GM23338 (cell line): ENCODE results near the gene PLA2R1. TPM values are rescaled to one million over a fixed set of nuclear protein-coding genes. Genes with fewer than 3 reads are reported as not detected.

Experiments
- ATAC-seq: fragments of 200-7000 bp; cut with Tn5 transposase; 3 replicates; pipeline ENCODE4 v1.9.1; 2020
- DNase-seq: peaks from one replicate; pipeline ENCODE4 v3.0.0-alpha.2; 2015; ENCODE audit warnings: low spot score
- H2AFZ ChIP-seq: fragments of 200-600 bp; sonication (generic); 2 replicates; pipeline ENCODE4 v1.8.0; 2016; ENCODE audit warnings: antibody characterized with exemption, mild to moderate bottlenecking, moderate library complexity
- H3F3A ChIP-seq: fragments of 200-600 bp; sonication (generic); replicated peaks from 2 replicates; pipeline ENCODE4 v1.8.0; 2017; ENCODE audit warnings: antibody characterized with exemption, mixed run types, low read depth
- H3K27ac ChIP-seq: fragments of 200-600 bp; sonication (generic); 2 replicates; pipeline ENCODE4 v1.6.1; 2016; ENCODE audit warnings: low read depth
- H3K27me3 ChIP-seq: fragments of 200-600 bp; sonication (generic); 2 replicates; pipeline ENCODE4 v1.8.0; 2016; ENCODE audit warnings: mild to moderate bottlenecking, mixed run types, moderate library complexity; ENCODE audit not compliant: insufficient read depth
- H3K36me3 ChIP-seq: fragments of 200-600 bp; sonication (generic); 2 replicates; pipeline ENCODE4 v1.8.0; 2016; ENCODE audit warnings: mild to moderate bottlenecking; ENCODE audit not compliant: insufficient read depth
- H3K4me1 ChIP-seq: fragments of 200-600 bp; sonication (generic); 2 replicates; pipeline ENCODE4 v1.8.0; 2016; ENCODE audit warnings: mild to moderate bottlenecking, moderate library complexity; ENCODE audit not compliant: insufficient read depth
- H3K4me2 ChIP-seq: fragments of 200-600 bp; sonication (generic); 2 replicates; pipeline ENCODE4 v1.7.1; 2017; ENCODE audit warnings: mixed run types
- H3K4me3 ChIP-seq: fragments of 200-600 bp; sonication (generic); 2 replicates; pipeline ENCODE4 v1.6.1; 2016; ENCODE audit warnings: mixed run types
- H3K79me2 ChIP-seq: fragments of 200-600 bp; sonication (generic); replicated peaks from 2 replicates; pipeline ENCODE4 v1.8.0; 2017; ENCODE audit warnings: mild to moderate bottlenecking; ENCODE audit not compliant: insufficient read depth
- H3K9me2 ChIP-seq: fragments of 200-600 bp; sonication (generic); 2 replicates; pipeline ENCODE4 v1.8.0; 2017; ENCODE audit not compliant: insufficient read depth
- H4K20me1 ChIP-seq: fragments of 200-600 bp; sonication (generic); replicated peaks from 2 replicates; pipeline ENCODE4 v1.8.0; 2017; ENCODE audit warnings: mild to moderate bottlenecking; ENCODE audit not compliant: insufficient read depth
- H3K27ac Mint-ChIP-seq: 2 replicates; pipeline ENCODE4 v1.8.0; 2020; ENCODE audit warnings: inconsistent platforms, mild to moderate bottlenecking, moderate library complexity, mixed read lengths
- H3K27me3 Mint-ChIP-seq: 3 replicates; pipeline ENCODE4 v1.8.0; 2022; ENCODE audit warnings: low read depth, mild to moderate bottlenecking, moderate library complexity, mixed read lengths, inconsistent platforms; ENCODE audit not compliant: insufficient read depth, poor library complexity
- H3K36me3 Mint-ChIP-seq: 3 replicates; pipeline ENCODE4 v1.8.0; 2021; ENCODE audit warnings: low read depth, mild to moderate bottlenecking, inconsistent platforms, moderate library complexity, mixed read lengths
- H3K4me1 Mint-ChIP-seq: 3 replicates; pipeline ENCODE4 v1.8.0; 2020; ENCODE audit warnings: mild to moderate bottlenecking, inconsistent platforms, mixed read lengths
- H3K4me3 Mint-ChIP-seq: 3 replicates; pipeline ENCODE4 v1.8.0; 2021; ENCODE audit warnings: moderate library complexity, mild to moderate bottlenecking, inconsistent platforms, mixed read lengths
- H3K9me3 Mint-ChIP-seq: 3 replicates; pipeline ENCODE4 v1.8.0; 2020; ENCODE audit warnings: moderate library complexity, mild to moderate bottlenecking, inconsistent platforms, mixed read lengths
- CREB1 ChIP-seq: fragments of 250-450 bp; sonication (Bioruptor Pico); IDR thresholded peaks from 2 replicates; pipeline ENCODE4 v1.5.0; 2020; ENCODE audit warnings: low read depth, mild to moderate bottlenecking, moderate library complexity
- CTCF ChIP-seq, 2 experiments: fragments of 200-600 bp in 1 of 2; sonication (generic) in 1 of 2; conservative IDR thresholded peaks; 2 replicates each; pipeline versions ENCODE4 v1.5.1 to v1.6.1; 2016 to 2017; ENCODE audit warnings: antibody characterized with exemption in 2 of 2, low read depth in 2 of 2, mild to moderate bottlenecking in 2 of 2, moderate library complexity in 1 of 2
- ETS1 ChIP-seq: IDR thresholded peaks from 2 replicates; pipeline ENCODE4 v1.6.1; 2016; ENCODE audit warnings: antibody characterized with exemption
- EZH2 ChIP-seq: fragments of 200-600 bp; sonication (generic); IDR thresholded peaks from one replicate; pipeline ENCODE4 v1.8.0; 2017; ENCODE audit warnings: antibody characterized with exemption, mild to moderate bottlenecking, low read depth; ENCODE audit not compliant: unreplicated experiment
- EZH2phosphoT487 ChIP-seq: fragments of 200-600 bp; sonication (generic); IDR thresholded peaks from one replicate; pipeline ENCODE4 v1.8.1; 2018; ENCODE audit warnings: antibody characterized with exemption; ENCODE audit not compliant: unreplicated experiment
- JUNB ChIP-seq: IDR thresholded peaks from one replicate; pipeline ENCODE4 v1.6.1; 2016; ENCODE audit warnings: antibody characterized with exemption; ENCODE audit not compliant: unreplicated experiment
- NANOG ChIP-seq: IDR thresholded peaks from 2 replicates; pipeline ENCODE4 v1.6.1; 2016; ENCODE audit warnings: antibody characterized with exemption, borderline replicate concordance
- REST ChIP-seq: IDR thresholded peaks from one replicate; pipeline ENCODE4 v1.6.1; 2018; ENCODE audit warnings: antibody characterized with exemption; ENCODE audit not compliant: unreplicated experiment
- STAT1 ChIP-seq: IDR thresholded peaks from one replicate; pipeline ENCODE4 v1.6.1; 2016; ENCODE audit warnings: antibody characterized with exemption; ENCODE audit not compliant: unreplicated experiment
- ZNF114 ChIP-seq: fragments of 250-450 bp; sonication (Bioruptor Pico); IDR thresholded peaks from 2 replicates; pipeline ENCODE4 v1.5.0; 2020; ENCODE audit warnings: mild to moderate bottlenecking, moderate library complexity
- ZNF331 ChIP-seq: fragments of 250-450 bp; sonication (Bioruptor Pico); IDR thresholded peaks from 2 replicates; pipeline ENCODE4 v1.5.0; 2020; ENCODE audit warnings: low read depth, mild to moderate bottlenecking, moderate library complexity
- ZNF462 ChIP-seq: fragments of 250-450 bp; sonication (Bioruptor Pico); IDR thresholded peaks from 2 replicates; pipeline ENCODE4 v1.5.0; 2020; ENCODE audit warnings: mild to moderate bottlenecking, moderate library complexity
- polyA plus RNA-seq: library from polyadenylated mRNA; unstranded; fragments of >200 nt; fragmentation: Nextera tagmentation; extraction: Ambion mirVana; gene quantifications from 2 replicates; pipeline ENCODE4 v1.2.1, GENCODE V29; 2016
- total RNA-seq: library from RNA; depleted of rRNA; stranded (reverse); fragments of >200 nt; shearing (Covaris generic); gene quantifications from 2 replicates; pipeline ENCODE4 v1.2.3, GENCODE V29; 2014

Gene PLA2R1
- total and polyA plus RNA-seq, 2 experiments from 2014 or later = 0.57 to 1.2 TPM

GRCh38 chr2:160055726-160056108, 6.7 kb downstream of the PLA2R1 start:
- Histone ChIP-seq H3K27ac (0 out of 2 replicates have a peak overlapping the region, but pooled peaks have one; percentile 47), H4K20me1 (no peaks in the 10 kb centered on the region), H3K4me1 (peaks cover 34% of the 10 kb centered on the region), H3F3A (no peaks in the 10 kb centered on the region), H3K79me2 (no peaks in the 10 kb centered on the region), H3K36me3 (no peaks in the 10 kb centered on the region; the same call in 1 of the 2 replicates), H3K4me3 (no peak overlapping the region), H3K27me3 (peaks cover 9% of the 10 kb centered on the region), H2AFZ (no peak overlapping the region), H3K9me2 (no peaks in the 10 kb centered on the region), H3K4me2 (peak overlapping the region; percentile 63)
- TF ChIP-seq JUNB (no peak), ZNF462 (CRISPR knock-in tag) (no peak), STAT1 (no peak), CREB1 (CRISPR knock-in tag) (no peak), ZNF331 (no peak), ZNF114 (CRISPR knock-in tag) (no peak), REST (no peak), NANOG (no peak), EZH2 (no peak), EZH2phosphoT487 (no peak), CTCF (conservative IDR thresholded peaks at IDR 0.05; ENCODE audit: low read depth in 2 of 2) (no peak), ETS1 (no peak)
- H3K36me3 Mint-ChIP-seq = peaks cover 8% of the 10 kb centered on the region; the same call in 1 of the 3 replicates
- ATAC-seq = peak; percentile 79
- no peak overlapping the region for H3K27ac Mint-ChIP-seq
- peaks cover 41% of the 10 kb centered on the region for H3K4me1 Mint-ChIP-seq
- DNase-seq = no peak
- H3K27me3 Mint-ChIP-seq = peaks cover 3% of the 10 kb centered on the region
- H3K9me3 Mint-ChIP-seq = peaks cover 3% of the 10 kb centered on the region; the same call in 1 of the 3 replicates
- no peak overlapping the region for H3K4me3 Mint-ChIP-seq
